MV-4-11 (cell line): Measurements from ENCODE around the gene GNG7.
"Not testable (repeated sequence)": the region's sequence is repeated elsewhere in the genome, so short reads cannot be mapped to it uniquely, and the experiment has no call there.

Experiments
- DNase-seq: peaks from one replicate; lab custom pipeline; 2025; lab: John Stamatoyannopoulos, UW

Gene GNG7

DNA sequence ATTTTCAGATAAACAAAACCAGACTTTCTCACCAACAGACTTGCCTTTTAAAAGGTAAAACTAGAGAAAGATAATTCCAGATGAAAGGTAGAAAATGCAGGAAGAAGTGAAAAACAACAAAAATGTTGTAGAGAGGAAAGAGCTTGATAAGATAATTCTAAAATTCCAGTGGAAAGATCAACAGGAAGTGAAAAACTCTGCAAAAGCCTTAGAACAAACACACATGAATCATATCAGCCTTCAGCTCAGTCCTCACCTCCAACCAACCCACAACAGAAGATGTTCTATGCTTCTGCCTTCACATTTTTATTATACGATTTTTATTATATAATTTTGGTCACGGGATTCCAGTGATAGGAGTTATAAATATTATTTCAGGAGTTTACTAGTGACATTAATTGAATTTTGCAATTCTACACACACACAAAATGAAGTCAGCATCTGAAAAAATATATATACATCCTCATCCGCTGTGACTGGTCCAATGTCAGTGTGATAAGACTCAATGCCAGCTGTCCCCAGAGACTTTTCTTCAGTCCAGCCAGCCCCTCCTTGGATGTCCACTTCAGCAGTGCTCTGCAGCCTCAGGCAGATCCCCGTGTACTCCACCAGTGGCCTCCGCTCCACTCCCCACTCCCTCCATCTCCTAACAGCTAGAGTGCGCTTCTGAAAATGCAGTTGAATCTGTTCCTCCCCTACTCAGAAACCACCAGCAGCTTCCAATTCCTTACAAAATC lies 168.6 kb downstream of the GNG7 start:
- DNase-seq = peak; percentile 28

- DNase-seq = no peak
Observed at GRCh38 chr19:2533072-2533425, 169.4 kb downstream of the GNG7 start.

DNA sequence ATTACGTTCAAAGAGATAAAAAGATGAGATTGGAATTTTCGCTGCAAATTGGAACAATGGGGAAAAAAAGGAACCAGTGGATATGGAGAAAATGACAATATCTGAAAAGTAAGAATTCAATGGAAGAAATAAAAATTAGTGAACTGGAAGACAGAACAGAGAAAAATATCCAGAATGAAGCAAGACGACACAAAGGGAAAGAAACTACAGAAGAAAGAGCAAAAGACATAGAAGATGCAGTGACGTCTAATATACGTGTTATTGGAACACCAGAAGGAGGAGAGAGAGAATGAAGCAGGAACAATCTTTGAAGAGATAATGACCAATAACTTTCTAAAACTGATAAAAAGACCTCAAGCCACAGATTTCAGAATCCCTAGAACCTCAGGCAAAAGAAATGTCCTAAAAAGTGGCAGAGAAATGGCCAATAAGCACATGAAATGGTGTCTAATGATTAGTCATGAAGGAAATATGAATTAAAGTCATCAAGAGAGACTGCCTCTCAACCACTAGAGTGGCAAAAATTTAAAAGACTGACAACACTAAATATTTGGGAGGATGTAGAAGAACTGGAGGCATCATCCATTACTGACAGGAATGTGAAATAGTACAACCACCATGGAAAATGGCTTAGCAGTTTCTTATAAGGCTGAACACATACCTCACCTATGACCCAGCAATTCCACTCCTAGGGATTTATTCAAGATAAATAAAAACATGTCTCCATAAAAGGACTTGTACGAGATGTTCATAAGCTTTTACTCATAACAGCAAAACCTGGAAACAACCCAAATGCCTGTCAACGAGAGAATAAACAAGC lies 170.0 kb downstream of the GNG7 start:
- no peak for DNase-seq

DNA sequence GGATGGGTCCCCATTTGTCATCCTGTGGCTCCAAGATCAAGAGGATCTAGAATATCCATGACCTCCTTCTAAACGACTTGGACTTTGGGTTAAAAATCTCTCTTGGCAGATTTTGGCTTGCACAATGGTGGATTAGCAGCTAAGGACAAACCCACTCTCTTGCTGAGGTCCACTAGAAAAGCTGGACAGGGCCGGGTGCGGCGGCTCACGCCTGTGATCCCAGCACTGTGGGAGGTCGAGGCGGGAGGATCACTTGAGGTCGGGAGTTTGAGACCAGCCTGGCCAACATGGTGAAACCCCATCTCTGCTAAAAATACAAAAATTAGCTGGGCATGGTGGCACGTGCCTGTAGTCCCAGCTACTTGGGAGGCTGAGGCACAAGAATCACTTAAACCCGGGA lies 172.6 kb downstream of the GNG7 start:
- DNase-seq = not testable (repeated sequence)

GRCh38 chr19:2529473-2529918 lies 173.0 kb downstream of the GNG7 start:
- DNase-seq = peak; percentile 50

GRCh38 chr19:2528675-2529101 lies 173.8 kb downstream of the GNG7 start:
- no peak for DNase-seq

- DNase-seq = no peak
Observed at GRCh38 chr19:2527686-2528085, 174.8 kb downstream of the GNG7 start.

- DNase-seq = no peak
Observed at GRCh38 chr19:2527171-2527570, 175.3 kb downstream of the GNG7 start.

- DNase-seq = peak; percentile 98
Observed at GRCh38 chr19:2524840-2525723, 177.4 kb downstream of the GNG7 start.

DNA sequence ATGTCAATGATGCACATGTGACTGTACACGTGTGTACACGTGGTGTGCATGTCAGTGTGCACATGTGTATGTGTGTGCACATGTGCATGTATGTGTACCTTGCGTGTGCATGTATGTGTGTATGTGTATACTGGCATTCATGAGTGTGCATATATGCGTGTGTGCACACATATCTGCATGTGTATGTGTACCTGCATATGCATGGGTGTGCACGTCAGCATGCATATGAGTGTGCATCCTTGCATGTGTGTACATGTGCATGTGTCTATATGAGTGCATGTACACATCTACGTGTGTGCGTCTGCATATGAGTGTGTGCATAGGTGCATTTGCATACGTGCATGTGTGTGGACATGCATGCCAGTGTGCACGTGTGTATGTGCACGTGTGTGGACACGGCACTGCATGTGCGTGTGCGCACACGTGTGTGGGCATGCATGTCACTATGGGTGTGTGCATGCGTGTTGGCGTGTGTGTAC lies 178.1 kb downstream of the GNG7 start:
- no peak for DNase-seq

DNA sequence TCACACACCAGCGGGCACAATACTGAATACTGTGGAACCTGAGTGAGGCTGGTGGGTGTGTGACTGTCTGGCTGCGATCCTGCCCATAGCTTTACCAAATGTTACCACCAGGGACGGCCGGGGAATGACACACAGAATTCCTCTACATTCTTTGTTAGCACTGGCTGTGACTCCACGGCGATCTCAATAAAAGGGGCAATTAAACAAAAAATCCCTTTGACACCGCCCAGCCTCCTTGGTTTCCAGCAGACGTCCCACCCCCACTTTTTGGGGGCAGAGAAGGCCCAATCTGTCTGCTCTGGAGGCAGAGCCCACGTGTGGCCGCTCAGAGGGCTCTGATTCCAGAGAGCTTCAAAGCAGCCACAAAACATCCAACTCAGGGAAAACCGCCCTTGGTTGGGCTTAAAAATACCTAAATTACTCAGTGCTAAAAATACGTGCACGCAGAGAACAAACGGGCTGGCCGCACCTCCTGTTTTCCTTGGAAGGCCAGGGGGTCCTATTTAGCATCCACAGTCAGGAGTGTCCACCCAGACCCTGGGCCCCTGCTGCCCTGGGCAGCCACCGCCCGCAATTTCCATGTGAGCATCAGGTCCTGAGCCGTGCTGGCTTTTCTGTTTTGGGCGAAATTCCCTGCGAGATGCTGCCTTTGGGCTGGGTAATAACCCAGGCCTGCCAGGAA lies 178.7 kb downstream of the GNG7 start:
- no peak for DNase-seq

GRCh38 chr19:2519482-2519881 lies 183.0 kb downstream of the GNG7 start:
- no peak for DNase-seq

DNA sequence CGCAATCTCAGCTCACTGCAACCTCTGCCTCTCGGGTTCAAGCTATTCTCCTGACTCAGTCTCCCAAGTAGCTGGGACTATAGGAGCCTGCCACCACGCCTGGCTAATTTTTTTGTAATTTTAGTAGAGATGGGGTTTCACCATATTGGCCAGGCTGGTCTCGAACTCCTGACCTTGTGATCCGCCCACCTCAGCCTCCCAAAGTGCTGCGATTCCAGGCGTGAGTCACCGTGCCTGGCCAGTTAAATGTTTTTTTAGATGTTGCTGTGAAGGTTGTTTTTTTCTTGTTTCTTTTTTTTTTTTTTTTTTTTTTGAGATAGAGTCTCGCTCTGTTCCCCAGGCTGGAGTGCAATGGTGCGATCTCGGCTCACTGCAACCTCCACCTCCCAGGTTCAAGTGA lies 183.6 kb downstream of the GNG7 start:
- not testable (repeated sequence) for DNase-seq

- DNase-seq = no peak
Observed at GRCh38 chr19:2517881-2518601, 184.5 kb downstream of the GNG7 start.

DNA sequence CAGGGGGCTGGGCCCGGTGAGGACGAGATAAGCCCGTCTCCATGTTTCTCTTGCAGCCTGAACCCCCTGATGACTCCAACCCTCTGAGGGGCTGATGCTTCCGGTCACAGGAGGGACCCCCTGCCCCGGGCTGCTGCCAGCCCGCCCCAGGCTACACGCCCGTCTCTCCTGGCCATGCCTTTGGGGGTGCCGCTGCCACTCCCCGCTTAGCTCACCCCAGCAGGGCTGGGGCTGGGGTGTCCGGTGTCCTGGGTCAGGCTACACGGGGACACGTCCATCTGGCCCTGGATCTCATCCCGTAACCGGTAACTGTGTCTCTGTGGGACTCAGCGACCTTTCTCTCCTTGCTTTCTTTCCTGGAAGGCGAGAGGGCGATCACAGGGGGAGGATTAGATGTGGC lies 185.8 kb downstream of the GNG7 start:
- no peak for DNase-seq

DNA sequence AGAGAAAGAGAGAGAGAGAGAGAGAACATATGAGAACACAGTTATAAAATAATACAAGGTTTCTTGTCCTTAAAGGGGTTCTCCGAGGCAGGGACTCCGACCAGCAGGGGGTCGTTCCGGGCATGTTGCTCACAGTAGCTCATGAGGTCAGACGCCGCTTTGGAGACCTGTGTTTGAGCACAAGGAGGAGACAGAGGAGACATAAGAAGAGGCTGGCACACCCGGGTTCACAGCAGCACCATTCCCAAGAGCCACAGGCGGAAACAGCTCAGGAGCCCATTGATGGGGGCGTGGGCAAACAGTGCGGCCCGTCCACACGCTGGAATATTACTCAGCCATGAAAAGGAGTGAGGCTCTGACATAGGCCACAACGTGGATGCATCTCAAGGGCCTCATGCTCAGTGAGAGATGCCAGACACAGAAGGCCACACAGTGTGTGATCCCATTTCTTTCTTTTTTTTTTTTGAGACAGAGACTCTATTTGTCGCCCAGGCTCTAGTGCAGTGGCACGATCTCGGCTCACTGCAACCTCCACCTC lies 187.4 kb downstream of the GNG7 start:
- DNase-seq = no peak

DNA sequence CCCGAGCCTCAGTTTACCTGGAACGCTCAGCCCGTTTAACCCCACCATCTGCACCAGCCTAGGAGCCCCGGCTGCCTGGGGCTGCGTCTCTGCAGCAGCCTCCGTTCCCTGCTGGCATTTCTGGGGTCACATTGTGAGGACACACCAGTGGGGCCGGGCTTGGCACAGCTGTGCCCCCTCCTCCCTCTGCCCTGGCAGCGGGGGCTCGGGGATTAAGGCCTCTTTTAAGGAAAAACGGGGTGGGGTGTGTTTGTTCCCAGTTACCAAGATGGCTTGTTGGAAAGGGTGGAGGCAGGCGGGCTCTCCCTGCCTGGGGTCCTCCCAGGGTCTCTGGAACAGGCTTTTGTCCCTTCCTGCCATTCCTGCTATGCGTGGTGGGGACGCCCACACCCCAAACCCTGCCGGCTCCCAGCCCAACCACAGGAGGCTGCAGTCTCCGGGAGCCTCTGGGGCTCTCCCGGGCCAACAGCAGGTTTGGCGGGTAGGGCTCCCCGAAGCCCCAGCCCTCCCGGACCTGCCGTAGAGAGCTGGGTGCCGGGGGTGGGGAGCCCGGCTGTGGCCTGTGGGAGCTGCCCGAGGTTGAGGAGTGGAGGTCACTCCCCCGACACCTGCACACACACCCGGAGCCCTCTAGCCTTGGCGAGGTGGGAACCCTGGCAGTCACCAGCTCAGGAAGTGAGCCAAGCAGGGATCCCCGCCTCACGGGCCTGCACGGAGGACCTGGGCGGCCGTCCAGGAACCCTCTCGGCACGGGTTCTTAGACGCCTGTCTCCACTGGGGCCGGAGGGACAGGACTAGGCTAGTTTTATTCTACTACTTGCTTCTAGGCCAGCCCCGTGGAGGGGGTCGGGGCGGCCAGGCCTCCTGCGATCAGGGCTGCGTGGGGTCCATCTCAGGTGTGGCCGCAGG lies 189.7 kb downstream of the GNG7 start:
- no peak for DNase-seq

- DNase-seq = no peak
Observed at GRCh38 chr19:2511991-2512390, 190.5 kb downstream of the GNG7 start.

GRCh38 chr19:2511570-2511969 lies 190.9 kb downstream of the GNG7 start:
- DNase-seq = no peak

DNA sequence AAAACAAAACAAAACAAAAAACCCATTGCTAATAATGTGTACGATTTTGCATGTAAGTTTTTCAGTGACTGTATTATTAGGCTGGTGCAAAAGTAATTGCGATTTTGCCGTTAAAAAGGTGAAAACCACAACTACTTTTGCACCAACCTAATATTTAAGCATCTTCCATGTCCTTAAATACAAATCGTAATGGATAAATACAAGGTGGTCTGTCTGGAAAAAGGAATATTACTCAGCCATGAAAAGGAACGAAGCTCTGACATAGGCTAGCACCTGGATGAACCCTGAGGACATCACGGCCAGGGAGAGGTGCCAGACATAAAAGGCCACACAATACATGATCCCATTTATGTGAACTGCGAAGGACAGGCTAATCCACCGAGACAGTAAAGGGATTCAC lies 193.4 kb downstream of the GNG7 start:
- DNase-seq = no peak
